GM12872 (cell line): Measurements from ENCODE around the gene KDM4B.

Source experiments
- CTCF ChIP-seq: IDR thresholded peaks from 3 replicates; pipeline ENCODE4 v1.5.1; 2011; ENCODE audit warnings: low read depth, mild to moderate bottlenecking, low read length, moderate library complexity; ENCODE audit not compliant: insufficient read depth

Gene KDM4B

DNA sequence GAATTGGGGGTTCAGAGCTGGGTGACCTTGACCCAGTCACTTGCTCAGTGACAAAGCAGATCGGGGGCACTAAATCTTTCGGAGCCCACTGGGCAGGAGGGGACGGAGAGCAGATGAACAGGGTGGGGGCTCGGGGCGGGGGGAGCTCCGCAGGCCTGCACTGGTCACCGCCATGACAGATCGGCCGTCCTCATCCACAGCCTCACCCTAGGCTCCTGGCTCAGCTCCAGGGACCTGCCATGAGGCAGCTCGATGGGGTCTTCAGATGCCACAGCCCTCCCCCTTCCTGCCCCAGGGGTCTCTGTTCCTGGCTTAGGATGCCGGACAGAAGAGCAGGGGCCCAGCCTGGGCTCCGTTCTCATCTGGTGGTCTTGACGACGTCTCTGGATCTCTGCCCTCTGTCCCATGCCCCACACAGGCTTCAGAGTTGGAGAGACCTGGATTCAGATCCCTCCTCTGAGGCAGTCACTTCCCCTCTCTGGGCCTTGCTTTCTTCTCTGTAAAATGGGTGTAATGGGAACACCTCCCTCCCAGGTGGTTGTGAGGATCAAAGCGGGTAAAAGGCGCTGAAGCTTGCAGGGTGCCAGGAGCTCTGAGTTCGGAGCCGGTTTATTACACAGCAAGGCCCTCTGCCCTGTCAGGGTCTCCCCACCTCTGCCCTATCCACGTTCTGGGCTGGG lies 3.0 kb downstream of the KDM4B start:
- TF ChIP-seq CTCF, result no peak

DNA sequence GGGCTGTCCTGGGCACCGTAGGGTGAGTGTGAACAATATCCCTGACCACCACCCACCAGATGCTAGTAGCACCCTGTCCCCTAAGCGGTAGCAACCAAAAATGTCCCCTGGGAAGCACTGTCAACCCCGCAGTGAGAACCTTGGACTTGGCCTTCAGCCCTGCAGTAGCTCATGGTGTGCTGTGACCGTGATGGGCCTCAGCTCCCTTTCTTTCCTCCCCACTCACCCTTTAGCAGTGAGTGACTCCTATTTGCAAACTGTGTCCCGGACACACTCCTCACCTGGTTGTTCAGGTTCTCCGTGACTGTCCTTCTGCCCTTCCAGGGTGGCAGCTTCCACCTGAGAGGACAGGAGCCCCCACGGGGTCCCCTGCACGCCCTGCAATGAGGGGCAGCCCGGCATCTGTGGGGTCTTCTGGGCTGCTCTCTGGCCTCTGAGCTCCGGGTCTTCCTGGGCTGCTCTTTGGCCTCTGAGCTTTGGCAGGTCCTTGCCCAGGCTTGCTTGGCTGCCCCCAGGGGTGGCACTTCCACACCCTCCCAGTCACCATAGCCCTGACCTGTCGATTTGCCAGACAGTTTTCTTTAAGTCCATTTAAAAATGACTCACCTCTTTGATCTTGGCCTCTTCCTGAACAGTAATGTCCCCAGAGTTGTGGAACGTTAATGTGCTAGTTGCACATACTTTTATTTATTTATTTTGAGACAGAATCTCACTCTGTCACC lies 3.8 kb downstream of the KDM4B start:
- TF ChIP-seq CTCF, result no peak

DNA sequence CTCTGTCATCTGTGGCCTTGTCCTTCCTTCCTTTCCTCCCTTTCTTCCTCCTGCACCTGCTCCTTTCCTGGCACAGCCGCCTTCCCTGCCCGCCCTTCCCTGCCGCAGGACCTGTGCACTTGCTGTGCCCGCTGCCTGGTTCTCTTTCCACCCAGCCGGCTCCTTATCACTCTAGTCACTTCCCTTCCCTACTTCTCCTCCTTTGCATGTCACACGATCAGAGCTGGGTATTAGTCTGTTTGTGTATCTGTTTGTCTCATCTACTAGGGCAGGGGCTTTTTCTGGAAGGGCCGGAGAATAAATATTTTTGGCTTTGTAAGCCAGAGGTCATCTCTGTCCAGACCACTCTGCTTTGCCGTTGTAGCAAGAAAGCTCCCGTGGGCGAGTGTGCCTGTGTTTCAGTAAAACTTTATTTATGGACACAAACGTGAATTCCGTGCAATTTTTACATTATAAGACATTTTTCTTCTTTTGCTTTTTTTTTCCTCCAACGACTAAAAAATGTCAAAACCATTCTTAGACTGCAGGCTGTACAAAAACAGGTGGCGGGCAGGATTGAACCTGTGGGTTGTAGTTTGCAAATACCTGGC lies 6.1 kb downstream of the KDM4B start:
- TF ChIP-seq CTCF, result no peak

DNA sequence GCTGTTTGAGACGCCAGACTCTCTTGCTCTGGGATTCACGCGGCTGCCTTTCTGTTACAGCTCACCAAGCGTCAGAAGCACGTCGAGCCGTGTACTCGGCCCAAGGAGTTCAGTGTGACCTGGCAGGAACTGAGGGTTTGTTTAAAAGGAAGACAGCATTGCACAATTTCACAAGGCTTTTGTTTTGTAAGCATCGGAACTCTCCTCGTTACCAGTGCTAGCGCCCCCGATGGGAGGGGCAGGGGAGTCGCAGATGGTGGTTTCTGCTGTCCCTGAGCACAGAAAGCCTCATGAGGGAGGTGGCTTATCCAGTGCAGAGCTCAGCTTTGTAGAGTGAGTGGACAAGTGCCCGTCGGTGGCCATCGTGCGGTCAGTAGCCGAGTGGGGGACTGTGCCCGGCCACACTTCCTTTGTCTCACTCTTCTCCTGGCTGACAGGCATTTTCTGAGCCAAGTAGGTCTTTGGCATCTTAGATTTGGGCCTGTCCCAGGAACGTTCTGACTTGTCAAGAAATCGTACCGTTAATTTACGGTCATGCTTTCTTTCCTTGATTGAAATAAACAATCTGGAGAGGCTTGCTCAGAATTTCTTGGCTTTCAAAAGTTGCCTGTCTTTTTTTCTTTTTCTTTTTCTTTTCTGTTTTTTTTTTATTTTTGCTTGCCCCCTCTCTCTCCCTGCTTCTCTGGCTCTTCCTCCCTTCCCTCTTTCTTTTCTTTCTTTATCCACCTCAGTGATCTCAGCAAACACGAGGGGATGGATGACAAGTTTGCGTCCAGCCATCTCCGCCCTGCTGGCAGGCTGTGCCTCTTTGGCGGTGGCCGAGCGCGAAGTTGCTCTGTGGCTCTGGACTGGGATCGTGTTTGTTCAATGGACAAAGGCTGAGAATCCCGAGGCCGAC lies 7.7 kb downstream of the KDM4B start:
- TF ChIP-seq CTCF, result peak; percentile 49; the same call in 2 of the 3 replicates

DNA sequence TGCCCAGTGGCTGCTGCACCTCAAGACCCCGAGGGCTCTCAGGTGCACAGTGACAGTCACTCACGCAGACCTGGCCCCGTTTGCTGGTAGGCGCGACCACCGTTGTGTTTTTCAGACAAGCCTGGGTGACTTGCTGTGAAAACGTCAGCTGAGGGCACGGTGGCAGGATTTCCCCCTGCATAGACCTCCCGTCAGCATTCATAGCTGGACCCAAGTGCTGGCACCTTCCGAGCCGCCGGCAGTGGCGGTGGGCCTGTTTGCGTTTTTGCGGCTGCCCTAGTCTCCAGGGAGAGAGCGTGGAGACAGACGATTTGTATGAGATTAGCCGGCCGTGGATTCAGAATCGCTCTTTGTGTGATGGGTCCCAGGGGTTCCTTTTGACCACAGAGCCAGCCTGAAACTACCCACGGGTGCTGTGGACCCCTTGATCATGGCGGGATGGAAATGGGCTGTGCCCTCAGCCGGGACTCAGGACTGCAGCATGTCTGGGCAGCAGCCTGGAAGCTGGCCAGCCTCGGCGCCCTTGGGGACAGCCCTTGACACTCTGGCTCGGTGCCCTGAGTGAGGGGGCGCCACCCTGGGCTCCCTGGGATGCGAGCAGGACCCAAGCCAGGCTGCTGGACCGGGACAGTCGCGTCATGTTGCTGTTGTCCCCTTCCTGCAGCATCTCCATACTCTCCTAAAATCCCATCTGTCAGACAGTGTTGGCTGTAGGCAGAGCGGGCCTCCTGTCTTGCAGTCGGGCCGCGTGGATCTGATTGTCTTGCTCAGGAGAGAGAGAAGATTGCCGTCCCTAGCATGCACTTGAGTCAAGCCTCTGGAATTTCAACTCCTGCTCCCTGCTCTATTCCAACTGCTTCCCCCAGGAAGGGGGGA lies 8.6 kb downstream of the KDM4B start:
- TF ChIP-seq CTCF, result no peak

GRCh38 chr19:4979211-4979807 lies 10.4 kb downstream of the KDM4B start:
- no peak for TF ChIP-seq CTCF
